GM21529 (cell line): ENCODE results near the gene GALNS.
"Not testable (repeated sequence)": the region's sequence is repeated elsewhere in the genome, so short reads cannot be mapped to it uniquely, and the experiment has no call there.

Experiments used
- ATAC-seq: cut with Tn5 transposase; IDR thresholded peaks from one replicate; pipeline ENCODE4 v1.9.1; 2021; ENCODE audit not compliant: unreplicated experiment

GALNS gene

DNA sequence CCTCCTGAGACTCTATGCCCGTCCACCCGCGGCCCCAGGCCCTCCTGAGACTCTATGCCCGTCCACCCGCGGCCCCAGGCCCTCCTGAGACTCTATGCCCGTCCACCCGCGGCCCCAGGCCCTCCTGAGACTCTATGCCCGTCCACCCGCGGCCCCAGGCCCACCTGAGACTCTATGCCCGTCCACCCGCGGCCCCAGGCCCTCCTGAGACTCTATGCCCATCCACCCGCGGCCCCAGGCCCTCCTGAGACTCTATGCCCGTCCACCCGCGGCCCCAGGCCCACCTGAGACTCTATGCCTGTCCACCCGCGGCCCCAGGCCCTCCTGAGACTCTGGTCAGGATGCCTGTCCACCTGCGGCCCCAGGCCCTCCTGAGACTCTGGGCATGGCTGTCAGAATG is 85.0 kb downstream of the GALNS start:
- ATAC-seq: not testable (repeated sequence)

DNA sequence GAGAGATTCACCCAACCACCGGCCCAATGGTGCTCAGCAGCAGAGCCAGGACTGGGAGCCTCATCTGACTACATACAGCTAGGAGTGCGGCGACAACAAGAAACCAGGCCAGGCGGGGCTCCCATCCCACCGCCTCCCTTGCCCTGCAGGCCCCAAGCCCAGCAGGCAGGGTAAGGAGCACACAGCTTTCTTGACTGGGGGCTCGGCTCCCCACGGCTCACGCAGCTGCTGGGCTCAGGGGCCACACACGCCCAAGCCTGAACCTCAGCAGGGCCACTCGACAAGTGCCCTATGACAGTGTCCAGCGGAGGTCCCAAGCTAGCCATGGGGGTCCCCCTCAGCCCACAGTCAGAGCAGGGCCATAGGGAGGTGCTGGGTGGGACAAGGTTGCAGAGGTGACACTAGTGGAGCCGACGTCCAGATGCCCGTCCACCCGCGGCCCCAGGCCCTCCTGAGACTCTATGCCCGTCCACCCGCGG is 85.4 kb downstream of the GALNS start:
- no peak for ATAC-seq

DNA sequence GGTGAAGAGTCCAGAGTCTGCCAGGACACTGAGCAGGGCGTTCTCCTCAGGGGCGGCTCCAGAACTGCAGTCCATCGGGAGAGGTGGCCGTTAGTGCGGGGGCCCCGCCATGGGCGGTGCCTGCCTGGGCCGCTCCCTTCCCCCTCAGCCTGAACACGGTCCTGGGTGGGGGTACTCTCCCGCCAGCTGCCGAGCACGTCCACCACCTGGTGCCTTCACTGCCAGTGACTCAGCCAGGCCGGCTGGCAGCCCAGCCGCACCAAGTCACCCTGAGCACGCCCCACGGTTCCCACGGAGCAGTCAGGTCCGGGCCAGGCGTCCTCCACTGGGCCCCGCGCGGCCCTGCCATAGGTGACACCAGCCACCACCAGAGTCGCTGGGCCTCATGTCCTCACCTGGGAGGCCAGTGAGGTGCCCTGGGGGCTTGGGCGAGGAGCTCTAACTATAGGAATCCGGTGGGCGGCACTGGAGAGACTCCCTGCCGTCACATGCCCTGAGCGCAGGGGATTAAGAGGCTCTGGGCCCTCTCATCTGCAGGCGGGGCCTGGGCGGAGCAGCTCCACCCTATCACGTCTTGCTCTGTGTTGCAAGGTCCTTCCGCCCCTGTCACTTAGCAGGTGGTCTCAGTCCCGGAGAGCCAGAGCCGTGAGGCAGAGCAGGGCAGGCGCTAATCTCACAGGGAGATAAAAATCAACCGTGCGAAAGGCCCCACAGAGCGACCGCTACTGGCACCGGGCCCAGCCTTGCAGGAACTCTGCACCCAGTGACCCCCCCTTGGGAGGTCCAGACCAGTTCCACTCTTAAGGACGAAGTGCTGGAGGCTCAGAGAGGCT is 86.1 kb downstream of the GALNS start:
- ATAC-seq: no peak

DNA sequence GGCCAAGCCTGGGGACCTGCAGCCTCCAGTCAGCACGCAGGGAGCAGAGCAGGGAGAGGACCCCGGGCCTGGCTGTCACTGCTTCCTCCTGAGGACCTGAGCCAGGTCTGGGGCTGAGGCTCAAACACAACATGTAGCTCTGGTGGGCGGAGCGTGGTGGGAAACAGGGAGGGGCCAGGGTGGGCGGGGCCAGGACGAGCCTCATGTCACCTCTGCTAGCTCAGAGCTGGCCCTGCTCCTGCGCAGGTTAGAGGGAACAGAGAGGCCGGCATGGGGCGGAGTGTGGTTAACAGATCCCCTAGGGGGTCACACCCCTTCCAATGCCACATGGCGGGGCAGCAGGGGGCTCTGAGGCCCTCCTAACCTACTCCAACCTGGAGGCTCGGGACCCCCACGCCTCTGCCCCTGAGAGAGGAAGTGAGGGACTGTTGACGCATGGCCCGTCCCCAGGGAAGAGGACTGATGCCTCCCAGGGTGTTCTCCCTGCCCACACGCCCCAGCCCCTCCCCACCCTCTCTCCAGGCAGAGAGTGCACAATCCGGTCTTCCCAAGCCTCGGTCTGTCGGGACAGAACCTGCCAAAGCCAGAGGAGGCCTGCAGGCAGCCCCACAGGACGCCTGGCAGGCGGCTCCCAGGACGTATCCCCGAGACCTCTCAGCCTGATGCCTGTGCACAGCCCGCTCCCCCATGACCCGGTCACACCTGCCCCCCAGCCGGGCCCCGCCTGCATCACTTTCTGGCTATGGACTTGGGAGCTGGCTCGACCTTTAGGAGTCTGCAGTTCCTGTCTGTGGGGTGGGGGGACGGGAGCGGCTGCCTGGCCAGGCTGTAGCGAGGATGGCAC is 86.9 kb downstream of the GALNS start:
- peak; percentile 47 for ATAC-seq

DNA sequence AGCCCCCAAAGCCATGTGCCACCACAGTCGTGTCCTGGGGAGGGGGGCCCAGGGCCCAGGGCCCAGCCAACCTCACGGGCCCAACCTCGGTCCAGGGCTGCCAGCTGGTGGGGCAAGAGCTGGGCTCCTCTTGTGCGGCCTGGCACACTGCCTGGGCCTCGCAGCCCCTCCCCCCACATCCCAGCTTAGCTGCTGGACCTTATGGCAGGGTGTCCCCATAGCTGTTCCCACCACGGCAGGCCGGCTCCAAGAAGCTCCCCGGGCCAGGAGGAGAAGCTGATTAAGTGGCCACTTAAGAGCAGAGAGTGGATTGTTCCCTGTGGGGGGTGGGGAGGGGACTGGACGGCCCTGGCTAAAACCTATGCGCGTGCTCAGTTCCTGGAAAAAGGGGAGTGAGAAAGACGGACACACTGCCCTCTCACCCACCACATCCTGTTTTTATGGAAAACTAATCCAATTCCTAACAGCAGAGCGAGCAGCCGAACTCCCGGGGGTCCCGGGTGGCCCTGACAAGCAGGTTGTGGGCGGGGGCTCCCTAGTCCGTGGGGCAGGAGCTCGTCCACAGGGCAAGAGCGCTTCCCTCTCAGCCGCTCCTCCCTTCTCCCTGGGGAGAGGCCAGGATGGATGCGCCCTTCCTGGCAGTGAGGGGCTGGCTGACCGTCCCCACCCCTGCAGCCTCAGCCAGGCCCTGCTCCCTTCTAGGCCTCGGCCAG is 88.5 kb downstream of the GALNS start:
- ATAC-seq: no peak

DNA sequence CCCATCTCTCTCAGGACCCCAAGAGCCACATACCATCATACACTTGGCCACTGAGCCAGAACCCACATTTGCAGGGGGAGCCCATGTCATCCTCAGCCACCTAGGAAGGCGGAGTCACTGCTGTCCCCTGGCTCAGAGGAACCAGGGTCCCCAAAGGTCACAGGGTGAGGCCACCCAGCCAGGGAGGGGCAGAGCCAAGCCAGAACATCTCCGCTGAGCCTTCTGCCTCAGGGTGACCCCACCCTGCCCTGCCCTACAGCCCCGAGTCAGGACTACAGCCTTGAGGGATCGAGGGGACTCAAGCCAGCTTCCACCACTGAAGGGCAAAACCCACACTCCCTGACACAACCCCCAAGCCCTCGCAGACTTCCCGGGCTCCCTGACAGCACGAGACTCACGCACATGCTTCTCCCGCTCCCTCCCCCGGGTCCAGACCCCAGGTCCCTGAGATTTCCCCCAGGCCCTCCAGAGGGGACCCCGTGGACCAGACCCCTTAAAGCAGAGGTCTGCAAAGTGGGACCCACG is 89.1 kb downstream of the GALNS start:
- ATAC-seq: no peak

DNA sequence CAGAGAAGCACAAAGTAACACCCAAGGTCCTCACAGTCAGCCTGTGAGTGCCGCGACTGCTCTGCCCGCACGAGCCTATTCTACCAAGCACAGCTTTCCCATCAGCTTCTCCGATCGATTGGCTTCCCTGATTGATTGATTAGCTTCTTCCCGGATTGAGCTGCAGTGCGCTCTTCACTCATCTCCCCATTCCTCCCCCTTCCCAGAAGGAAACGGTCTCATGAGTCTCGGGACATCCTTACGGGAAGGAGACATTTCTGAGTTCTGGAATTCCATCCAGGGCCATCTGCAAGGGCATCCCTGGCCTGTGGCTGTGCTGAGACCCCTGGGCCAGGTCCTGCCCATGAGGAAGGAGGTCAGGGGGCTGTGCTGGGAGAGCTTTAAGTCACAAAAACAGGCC is 89.8 kb downstream of the GALNS start:
- no peak for ATAC-seq

DNA sequence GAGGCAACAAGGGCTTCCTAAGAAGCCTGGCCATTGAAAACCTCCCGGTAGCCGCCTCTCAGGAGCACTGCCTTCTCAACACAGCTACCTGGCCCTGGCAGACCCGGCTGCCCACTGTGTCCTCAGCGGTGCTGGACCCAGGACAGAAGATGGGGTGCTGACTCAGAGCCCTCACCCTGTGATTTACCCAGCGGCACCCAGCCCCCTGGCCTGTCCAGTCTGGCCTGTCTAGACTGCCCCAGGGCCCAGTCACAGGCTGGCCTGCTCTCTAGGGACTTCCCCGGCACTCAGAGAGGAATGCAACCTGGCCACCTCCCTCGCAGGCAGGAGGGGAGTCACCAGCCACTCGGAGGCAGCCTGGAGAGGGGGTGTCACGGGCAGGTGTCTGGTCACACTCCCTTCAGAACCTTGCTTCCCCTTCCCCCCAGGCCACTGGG is 91.8 kb downstream of the GALNS start:
- no peak for ATAC-seq

DNA sequence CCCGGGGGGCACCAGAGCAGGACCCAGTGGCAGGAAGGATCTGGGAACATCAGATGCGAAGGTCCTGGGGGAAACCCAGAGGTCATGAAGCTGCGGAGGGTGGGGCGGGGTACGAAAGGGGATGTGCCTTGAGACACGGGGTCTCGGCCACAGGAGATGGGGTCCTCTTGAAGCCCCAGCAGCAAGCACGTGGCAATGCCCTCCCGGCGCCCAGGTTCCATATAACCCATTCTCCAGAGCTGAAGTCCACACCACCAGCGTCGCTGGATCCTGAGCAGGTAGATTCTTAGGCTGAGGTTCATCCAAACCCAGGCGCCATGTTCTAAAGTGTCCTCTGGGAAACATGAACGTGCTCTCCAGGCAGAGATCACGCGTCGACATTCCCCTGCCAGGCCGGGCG is 92.7 kb downstream of the GALNS start:
- ATAC-seq: no peak
